ENCODE measurements around the gene APBA2.

APBA2 gene

GRCh38 chr15:29127506-29128430 is 242.0 kb downstream of the APBA2 start:
- DNase-seq = no peak

DNA sequence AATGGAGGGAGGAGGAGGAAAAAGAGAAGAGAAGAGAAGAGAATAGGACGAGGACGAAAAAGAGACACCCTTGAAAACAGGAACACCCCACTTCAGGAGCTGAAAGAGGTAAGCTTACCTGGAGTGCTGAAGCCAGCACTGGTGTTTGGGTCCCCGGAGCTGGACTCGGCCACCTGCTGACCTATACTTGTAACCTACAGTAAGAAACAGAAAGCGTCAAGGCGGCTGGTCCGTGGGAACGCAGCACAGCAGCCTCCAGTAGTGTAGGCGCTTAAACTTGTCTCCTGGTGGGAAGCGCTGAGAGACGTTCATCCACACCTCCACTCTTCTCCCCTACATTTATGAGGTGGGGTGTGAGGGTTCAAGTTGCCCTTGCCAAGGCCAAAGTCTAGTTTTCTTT is 242.9 kb downstream of the APBA2 start:
- no peak for DNase-seq

GRCh38 chr15:29129221-29129620 is 243.4 kb downstream of the APBA2 start:
- no peak for DNase-seq

- DNase-seq = no peak
Measured at GRCh38 chr15:29129926-29130325, 244.2 kb downstream of the APBA2 start.

DNA sequence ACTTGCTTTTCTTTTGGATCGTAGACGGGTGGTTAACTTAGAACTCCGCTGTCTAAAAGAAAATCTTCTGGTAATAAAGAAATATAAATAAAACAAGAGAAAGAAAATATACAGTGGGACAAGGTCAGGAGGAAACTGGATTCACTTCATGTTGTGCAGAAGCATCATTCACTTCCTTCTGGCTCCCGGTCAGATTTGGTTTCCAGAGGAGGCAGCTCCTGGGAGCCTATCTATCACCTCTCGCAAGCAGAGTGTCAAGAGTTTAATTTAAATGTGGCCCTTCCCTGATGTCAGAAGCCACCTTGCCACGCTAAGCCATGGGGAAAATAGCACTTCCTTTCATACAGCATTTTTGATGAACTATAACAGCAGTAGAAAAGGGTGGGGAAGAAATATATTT is 244.7 kb downstream of the APBA2 start:
- no peak for DNase-seq

- no peak for DNase-seq
Measured at GRCh38 chr15:29130951-29131839, 245.4 kb downstream of the APBA2 start.

DNA sequence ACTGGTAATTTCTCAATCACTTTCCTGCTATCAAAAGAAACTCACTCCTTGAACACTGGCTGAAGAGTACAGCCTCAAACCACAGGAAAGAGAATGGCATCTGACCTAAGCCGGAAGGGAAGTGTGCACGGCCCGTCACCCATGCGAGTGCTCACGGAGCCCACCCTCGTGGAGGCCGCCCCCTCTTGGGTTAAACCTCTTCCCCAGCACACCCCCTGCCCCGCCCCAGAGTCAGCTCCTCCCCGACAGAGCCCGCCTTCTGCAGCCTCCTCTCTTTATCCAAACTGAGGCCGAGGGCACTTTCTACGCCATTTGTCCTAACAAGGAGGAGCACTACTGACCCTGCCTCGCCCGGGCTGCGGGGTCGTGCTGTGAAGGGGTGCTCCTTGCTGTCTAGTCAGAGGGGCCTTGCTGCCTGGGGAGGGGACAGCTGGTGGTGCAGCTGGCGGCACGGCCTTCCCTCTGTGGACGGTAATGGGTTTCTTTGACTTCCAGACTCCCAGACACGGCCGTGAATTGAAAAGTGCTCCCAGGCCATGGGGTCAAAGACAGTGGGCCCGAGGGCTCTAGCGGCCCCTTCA is 246.2 kb downstream of the APBA2 start:
- DNase-seq = no peak

- no peak for DNase-seq
Measured at GRCh38 chr15:29132735-29133181, 247.0 kb downstream of the APBA2 start.

GRCh38 chr15:29133321-29133720 is 247.5 kb downstream of the APBA2 start:
- DNase-seq = no peak

DNA sequence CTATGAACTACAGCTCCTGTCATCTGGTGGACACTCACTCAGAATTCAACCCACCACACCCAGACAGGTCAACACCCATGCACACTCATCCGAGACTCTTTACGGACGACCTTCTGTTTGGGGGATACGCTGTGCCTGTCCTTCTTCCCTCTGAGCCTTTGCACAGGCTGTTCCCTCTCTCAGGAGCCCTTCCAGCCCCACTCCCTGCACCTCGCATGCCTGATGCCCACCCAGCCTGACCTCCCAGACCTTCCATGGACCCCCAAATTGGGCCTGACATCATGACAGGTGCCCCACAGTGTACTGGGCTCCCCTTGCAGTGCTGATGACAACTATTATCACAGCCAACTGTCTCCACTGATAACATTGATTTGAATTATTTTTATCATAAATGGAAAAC is 248.0 kb downstream of the APBA2 start:
- no peak for DNase-seq

DNA sequence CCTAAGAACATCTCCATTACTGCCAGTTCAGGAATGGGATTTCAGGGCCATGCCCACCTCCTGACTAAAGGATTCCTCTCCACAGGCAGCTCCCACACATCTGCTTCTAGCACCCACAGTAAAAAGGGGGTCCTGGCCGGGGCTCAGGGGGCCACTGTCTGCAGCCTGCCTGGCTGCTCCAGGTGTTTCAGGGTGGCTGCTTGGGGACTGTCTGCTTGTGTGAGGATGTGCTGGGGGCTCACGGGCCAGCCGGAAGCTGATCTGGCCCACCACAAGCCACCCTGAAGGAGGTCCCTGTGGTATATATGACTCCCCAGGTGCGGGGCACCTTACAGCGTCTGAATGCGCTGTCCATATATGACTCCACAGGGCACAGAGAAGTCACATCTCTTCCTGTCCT is 248.5 kb downstream of the APBA2 start:
- DNase-seq = no peak

DNA sequence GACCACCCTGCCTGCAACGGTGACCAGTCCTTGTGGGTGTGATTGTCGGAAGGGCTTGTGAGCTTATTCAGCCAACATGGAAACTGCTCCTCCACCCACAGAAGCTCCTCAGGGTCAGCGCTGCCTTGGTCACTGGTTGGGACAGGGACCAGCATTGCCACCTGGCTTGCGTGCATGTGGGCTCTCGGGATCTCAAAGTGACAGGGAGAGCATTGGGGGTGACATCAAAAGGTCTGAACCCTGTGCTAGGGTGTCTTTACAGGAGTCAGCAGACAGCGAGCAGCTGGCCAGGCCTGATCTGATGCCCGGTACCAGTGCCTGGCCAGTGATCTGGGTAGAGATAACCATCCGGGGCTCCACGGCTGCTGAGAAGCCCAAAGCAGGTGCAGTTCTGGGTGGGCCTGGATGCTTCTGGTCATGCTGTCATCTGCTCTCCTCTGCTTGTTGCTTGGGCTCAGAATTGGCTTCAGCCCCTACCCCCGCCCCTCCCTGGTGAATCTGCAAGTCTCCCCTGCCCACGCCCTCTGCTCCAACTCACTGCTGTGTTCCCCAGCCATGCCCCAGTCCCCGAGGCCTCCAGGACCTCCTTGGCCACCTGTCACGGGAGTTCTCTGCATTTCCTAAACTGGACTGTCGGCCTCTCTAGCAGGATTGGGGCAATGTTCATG is 249.0 kb downstream of the APBA2 start:
- no peak for DNase-seq

- DNase-seq = no peak
Measured at GRCh38 chr15:29135309-29135657, 249.5 kb downstream of the APBA2 start.

DNA sequence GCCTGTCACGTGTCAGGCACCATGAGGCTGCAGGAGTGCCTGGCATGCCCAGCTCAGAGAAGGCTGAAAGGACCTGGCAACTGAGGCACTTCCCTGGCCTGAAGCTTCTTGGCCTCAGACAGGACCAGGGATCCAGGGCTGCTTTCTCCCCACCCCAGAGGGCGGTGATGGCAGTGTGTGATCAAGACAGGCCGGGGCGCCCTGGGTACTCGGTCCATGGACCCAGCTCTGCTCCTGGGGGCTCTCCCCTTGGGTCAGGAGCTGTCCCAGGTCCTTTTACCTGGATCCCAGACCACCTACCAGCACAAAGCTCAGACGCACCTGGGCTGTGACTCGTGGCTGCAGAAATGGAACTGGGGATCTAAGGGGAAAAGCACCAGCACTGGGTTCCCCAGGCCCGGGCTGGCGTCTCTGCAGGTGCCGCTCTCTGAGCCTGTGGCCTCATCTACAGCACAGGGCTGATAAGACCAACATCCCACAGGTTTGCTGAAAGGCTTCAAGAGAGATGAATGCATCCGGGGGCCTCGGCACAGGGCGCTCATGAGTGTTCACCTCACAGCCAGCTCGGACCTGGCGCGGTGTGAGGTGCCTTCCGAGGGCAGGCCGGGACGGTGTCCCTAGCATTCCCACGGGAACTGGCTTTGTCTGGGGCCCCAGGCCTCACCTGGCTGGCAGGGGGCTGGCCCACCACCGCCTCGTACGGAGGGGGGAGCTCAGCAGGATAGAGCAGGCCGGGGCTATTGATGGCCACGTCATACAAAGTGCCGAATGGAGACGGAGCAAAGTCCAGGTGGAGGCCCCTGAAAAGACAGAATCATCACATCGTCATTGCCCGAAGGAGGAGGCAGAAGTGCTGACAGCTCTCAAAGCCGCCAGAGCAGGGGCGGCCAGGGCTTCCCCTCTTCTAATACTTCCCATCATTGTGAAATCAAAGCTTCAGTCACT is 250.2 kb downstream of the APBA2 start:
- no peak for DNase-seq

GRCh38 chr15:29138260-29138659 is 252.5 kb downstream of the APBA2 start:
- no peak for DNase-seq

GRCh38 chr15:29139072-29139471 is 253.3 kb downstream of the APBA2 start:
- DNase-seq = no peak

- DNase-seq = peak in 1 of 2 experiments; percentile 2
Measured at GRCh38 chr15:29139540-29140459, 254.0 kb downstream of the APBA2 start.

DNA sequence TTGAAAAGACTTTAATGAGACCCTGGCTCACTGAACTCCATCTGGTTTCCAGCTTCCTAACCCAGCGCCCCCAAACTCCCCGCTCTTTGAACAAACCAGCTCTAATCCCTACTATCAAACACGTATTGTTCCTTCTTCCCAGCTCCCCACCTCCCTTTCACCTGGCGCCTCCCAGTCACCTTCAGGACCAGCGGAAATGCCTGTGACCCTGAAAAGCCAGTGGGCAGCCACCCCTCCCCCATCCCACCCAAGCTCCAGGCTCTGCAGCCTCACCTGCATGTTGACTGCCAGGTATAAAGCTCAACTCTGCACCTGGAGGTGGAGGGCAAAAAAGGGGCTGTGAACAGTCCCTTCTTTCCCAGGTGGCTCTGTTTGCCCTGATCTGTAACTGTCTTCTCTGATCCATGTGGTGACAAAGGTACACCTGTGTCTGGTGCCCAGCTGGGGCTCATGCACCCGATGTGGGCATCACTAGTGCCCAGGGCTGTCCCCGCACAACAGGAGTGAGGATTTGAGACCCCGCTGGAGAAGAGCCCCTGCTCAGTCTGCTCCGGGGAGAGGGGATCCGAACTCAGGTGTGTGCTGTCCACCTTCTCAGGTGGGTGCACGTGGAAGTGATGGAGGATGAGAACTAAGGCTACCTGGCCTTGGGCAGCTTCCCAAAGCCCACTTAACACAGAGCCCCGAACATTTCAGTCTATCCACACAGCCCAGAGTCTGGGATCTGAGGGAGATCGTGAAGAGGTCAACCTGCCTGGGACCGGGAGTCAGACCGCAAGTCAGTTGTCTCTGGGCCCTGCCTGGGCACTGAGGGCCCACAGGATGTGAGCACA is 254.9 kb downstream of the APBA2 start:
- DNase-seq = no peak

GRCh38 chr15:29141308-29142128 is 255.7 kb downstream of the APBA2 start:
- no peak for DNase-seq

Data from NCI-H187 (cell line).